Left ventricle myocardium inferior (tissue), 1 donor: ENCODE measurements around the gene AKAP13. TPM values are rescaled to one million over a fixed set of nuclear protein-coding genes. Genes with fewer than 3 reads are reported as not detected.
A peak's percentile ranks its signal among the peaks of the same experiment; 100 is the strongest.

Experiments used
- DNase-seq: peaks from one replicate; pipeline ENCODE4 v3.0.0-alpha.2; 2020
- H3K27ac ChIP-seq: fragments of 200-600 bp; replicated peaks from 2 replicates; pipeline ENCODE4 v1.8.0; 2021
- H3K27me3 ChIP-seq: fragments of 200-600 bp; 2 replicates; pipeline ENCODE4 v1.8.0; 2021; ENCODE audit warnings: low read depth
- H3K36me3 ChIP-seq: fragments of 200-600 bp; 2 replicates; pipeline ENCODE4 v1.8.0; 2021
- H3K4me1 ChIP-seq: fragments of 200-600 bp; 2 replicates; pipeline ENCODE4 v1.8.0; 2021
- H3K4me3 ChIP-seq: fragments of 200-600 bp; 2 replicates; pipeline ENCODE4 v1.8.0; 2021; ENCODE audit warnings: mild to moderate bottlenecking, moderate library complexity
- H3K9me3 ChIP-seq: fragments of 200-600 bp; replicated peaks from 2 replicates; pipeline ENCODE4 v1.8.0; 2021
- intact Hi-C: fragments of 100-400 bp; cut with micrococcal nuclease; formaldehyde crosslinking; loops from one replicate; pipeline ENCODE4 v1.11.0; 2022
- total RNA-seq: library from RNA; stranded (reverse); fragmentation: NEBNext Ultra II Directional; extraction: Animal tissue kit (Norgen Biotek cat#: 25700); gene quantifications from one replicate; pipeline ENCODE4 v1.2.1, GENCODE V29; 2021
- TF ChIP-seq, protein P1 (sequence below): fragments of 200-600 bp; IDR thresholded peaks from 2 replicates; pipeline ENCODE4 v1.8.0; 2021; ENCODE audit warnings: antibody characterized with exemption, mild to moderate bottlenecking, borderline replicate concordance
- donor health status: DM: no; HTN: yes; CAD: no; lungs with severe emphysema.

The AKAP13 gene
- total RNA-seq, 1 donor from 2014 or later = 331 TPM

DNA sequence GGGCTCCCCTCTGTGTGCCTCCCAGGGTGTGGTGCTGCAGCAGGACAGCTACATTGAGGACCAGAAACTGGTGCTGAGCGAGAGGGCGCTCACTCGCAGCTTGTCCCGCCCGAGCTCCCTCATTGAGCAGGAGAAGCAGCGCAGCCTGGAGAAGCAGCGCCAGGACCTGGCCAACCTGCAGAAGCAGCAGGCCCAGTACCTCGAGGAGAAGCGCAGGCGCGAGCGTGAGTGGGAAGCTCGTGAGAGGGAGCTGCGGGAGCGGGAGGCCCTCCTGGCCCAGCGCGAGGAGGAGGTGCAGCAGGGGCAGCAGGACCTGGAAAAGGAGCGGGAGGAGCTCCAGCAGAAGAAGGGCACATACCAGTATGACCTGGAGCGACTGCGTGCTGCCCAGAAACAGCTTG lies 360.6 kb downstream of the AKAP13 start:
- H3K36me3 ChIP-seq = peaks cover 91% of the 10 kb centered on the region
- no peak for DNase-seq
- H3K4me1 ChIP-seq = peaks cover 53% of the 10 kb centered on the region
- no peaks in the 10 kb centered on the region for H3K27me3 ChIP-seq
- peak overlapping the region; percentile 25 for H3K27ac ChIP-seq
- no peaks in the 10 kb centered on the region for H3K9me3 ChIP-seq
- TF ChIP-seq, protein P1, sequence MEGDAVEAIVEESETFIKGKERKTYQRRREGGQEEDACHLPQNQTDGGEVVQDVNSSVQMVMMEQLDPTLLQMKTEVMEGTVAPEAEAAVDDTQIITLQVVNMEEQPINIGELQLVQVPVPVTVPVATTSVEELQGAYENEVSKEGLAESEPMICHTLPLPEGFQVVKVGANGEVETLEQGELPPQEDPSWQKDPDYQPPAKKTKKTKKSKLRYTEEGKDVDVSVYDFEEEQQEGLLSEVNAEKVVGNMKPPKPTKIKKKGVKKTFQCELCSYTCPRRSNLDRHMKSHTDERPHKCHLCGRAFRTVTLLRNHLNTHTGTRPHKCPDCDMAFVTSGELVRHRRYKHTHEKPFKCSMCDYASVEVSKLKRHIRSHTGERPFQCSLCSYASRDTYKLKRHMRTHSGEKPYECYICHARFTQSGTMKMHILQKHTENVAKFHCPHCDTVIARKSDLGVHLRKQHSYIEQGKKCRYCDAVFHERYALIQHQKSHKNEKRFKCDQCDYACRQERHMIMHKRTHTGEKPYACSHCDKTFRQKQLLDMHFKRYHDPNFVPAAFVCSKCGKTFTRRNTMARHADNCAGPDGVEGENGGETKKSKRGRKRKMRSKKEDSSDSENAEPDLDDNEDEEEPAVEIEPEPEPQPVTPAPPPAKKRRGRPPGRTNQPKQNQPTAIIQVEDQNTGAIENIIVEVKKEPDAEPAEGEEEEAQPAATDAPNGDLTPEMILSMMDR = no peak
- H3K4me3 ChIP-seq = no peak overlapping the region
- intact Hi-C loops = no loop called here

DNA sequence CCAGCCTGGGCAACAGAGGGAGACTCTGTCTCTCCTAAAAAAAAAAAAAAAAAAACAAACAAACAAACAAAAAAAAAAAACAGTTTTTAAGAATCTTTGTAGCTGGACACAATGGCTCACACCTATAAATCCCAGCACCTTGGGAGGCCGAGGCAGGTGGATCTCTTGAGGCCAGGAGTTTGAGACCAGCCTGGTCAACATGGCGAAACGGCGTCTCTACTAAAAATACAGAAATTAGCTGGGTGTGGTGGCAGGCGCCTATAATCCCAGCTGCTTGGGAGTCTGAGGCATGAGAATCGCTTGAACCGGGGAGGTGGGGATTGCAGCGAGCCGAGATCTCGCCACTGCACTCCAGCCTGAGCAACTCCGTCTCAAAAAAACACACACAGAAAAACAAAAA lies 361.3 kb downstream of the AKAP13 start:
- peaks cover 53% of the 10 kb centered on the region for H3K4me1 ChIP-seq
- peaks cover 91% of the 10 kb centered on the region for H3K36me3 ChIP-seq
- intact Hi-C loops = no loop called here
- no peaks in the 10 kb centered on the region for H3K27me3 ChIP-seq
- DNase-seq = no peak
- no peaks in the 10 kb centered on the region for H3K9me3 ChIP-seq
- TF ChIP-seq, protein P1 = no peak
- H3K27ac ChIP-seq = peak overlapping the region; percentile 25
- H3K4me3 ChIP-seq = no peak overlapping the region

- Histone ChIP-seq H3K4me3 (no peak overlapping the region), H3K27ac (peak overlapping the region; percentile 25), H3K9me3 (no peaks in the 10 kb centered on the region), H3K4me1 (peaks cover 55% of the 10 kb centered on the region), H3K27me3 (no peaks in the 10 kb centered on the region), H3K36me3 (peaks cover 91% of the 10 kb centered on the region)
- DNase-seq = no peak
- intact Hi-C loops = no loop called here
- TF ChIP-seq, protein P1 = no peak
Observed at GRCh38 chr15:85742186-85742821, 361.9 kb downstream of the AKAP13 start.

GRCh38 chr15:85743392-85744055 lies 363.1 kb downstream of the AKAP13 start:
- TF ChIP-seq, protein P1 = no peak
- H3K4me1 ChIP-seq = peaks cover 68% of the 10 kb centered on the region
- peak overlapping the region; percentile 34 for H3K27ac ChIP-seq
- DNase-seq = no peak
- no peaks in the 10 kb centered on the region for H3K9me3 ChIP-seq
- intact Hi-C loops = no loop called here
- no peak overlapping the region for H3K4me3 ChIP-seq
- no peaks in the 10 kb centered on the region for H3K27me3 ChIP-seq
- peaks cover 92% of the 10 kb centered on the region for H3K36me3 ChIP-seq

- TF ChIP-seq, protein P1 = no peak
- intact Hi-C loops = no loop called here
Observed at GRCh38 chr15:85744579-85744978, 364.2 kb downstream of the AKAP13 start.

More at GRCh38 chr15:85744579-85744978, 364.2 kb downstream of the AKAP13 start:
- Histone ChIP-seq H3K36me3 (peaks cover 91% of the 10 kb centered on the region), H3K9me3 (no peaks in the 10 kb centered on the region), H3K4me1 (peaks cover 78% of the 10 kb centered on the region), H3K27ac (no peak overlapping the region), H3K4me3 (no peak overlapping the region), H3K27me3 (no peaks in the 10 kb centered on the region)
- no peak for DNase-seq
